ENCODE measurements around the gene CD151. TPM values are rescaled to one million over a fixed set of nuclear protein-coding genes. Genes with fewer than 3 reads are reported as not detected.

CD151 gene
- polyA plus RNA-seq, 1 donor (not counting 4 experiments of a cell fraction or from before 2014, with no cell fraction given) = 434 TPM

DNA sequence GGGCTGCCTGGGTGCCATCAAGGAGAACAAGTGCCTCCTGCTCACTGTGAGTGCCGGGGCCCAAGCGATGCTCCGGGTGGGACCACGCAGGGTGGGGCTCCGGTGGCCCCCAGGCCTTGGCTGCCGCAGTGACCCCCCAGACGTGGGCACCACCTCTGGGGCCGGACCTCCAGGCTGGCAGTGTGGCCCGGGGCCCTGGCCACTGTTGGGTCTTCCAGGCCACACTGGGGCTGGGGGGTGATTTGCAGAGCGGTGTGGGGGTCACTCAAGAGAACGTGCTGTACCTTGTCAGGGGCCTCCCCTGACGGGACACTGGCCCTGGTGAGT lies 29.9 kb downstream of the CD151 start:
- TF ChIP-seq, protein P1, sequence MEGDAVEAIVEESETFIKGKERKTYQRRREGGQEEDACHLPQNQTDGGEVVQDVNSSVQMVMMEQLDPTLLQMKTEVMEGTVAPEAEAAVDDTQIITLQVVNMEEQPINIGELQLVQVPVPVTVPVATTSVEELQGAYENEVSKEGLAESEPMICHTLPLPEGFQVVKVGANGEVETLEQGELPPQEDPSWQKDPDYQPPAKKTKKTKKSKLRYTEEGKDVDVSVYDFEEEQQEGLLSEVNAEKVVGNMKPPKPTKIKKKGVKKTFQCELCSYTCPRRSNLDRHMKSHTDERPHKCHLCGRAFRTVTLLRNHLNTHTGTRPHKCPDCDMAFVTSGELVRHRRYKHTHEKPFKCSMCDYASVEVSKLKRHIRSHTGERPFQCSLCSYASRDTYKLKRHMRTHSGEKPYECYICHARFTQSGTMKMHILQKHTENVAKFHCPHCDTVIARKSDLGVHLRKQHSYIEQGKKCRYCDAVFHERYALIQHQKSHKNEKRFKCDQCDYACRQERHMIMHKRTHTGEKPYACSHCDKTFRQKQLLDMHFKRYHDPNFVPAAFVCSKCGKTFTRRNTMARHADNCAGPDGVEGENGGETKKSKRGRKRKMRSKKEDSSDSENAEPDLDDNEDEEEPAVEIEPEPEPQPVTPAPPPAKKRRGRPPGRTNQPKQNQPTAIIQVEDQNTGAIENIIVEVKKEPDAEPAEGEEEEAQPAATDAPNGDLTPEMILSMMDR (optimal IDR thresholded peaks at IDR 0.05 in 1 of 3, IDR thresholded peaks at IDR 0.05 in 1 of 3, conservative IDR thresholded peaks at IDR 0.05 in 1 of 3; ENCODE audit: extremely low read depth in 1 of 3, insufficient read depth in 2 of 3, low read length in 3 of 3) = no peak
- TF ChIP-seq EZH2 (IDR thresholded peaks at IDR 0.05; ENCODE audit: low read length) = no peak
- H3K9me1 ChIP-seq (ENCODE audit: control insufficient read depth, extremely low read depth, insufficient read depth, low read length) = no peaks in the 10 kb centered on the region
- DNase-seq (ENCODE audit: low read depth, low spot score) = no peak
- no peak overlapping the region for H3K9ac ChIP-seq (ENCODE audit: control insufficient read depth, extremely low read depth, insufficient read depth, low read length)
- no peak overlapping the region for H3K27ac ChIP-seq (ENCODE audit: control insufficient read depth, insufficient read depth, low read length)
- H3K4me3 ChIP-seq (ENCODE audit: control insufficient read depth in 2 of 3, extremely low read depth in 1 of 3, insufficient read depth in 2 of 3, low read depth in 1 of 3, low read length in 3 of 3) = no peak overlapping the region
- H3K4me1 ChIP-seq (ENCODE audit: control insufficient read depth, extremely low read depth, insufficient read depth, low read length) = peaks cover 4% of the 10 kb centered on the region
- no peak overlapping the region for H3K4me2 ChIP-seq (ENCODE audit: control insufficient read depth, extremely low read depth, insufficient read depth, low read depth, low read length)
- H3K36me3 ChIP-seq (ENCODE audit: control insufficient read depth in 2 of 2, extremely low read depth in 1 of 2, insufficient read depth in 2 of 2, low read length in 2 of 2) = peaks cover 0 to 15% of the 10 kb centered on the region in 2 experiments
- H2AFZ ChIP-seq (ENCODE audit: control insufficient read depth, low read length) = no peak overlapping the region
- peaks cover 9% of the 10 kb centered on the region for H4K20me1 ChIP-seq (ENCODE audit: control insufficient read depth, extremely low read depth, insufficient read depth, low read length)
- no peaks in the 10 kb centered on the region for H3K27me3 ChIP-seq (ENCODE audit: control insufficient read depth, extremely low read depth, insufficient read depth, low read length)
- dilution Hi-C loops (cut with MboI; ENCODE audit: extremely low pct_ligation_motif_present, low sequenced_read_pairs) = no loop called here
- no peaks in the 10 kb centered on the region for H3K9me3 ChIP-seq (ENCODE audit: control insufficient read depth, low read depth, low read length)
- H3K79me2 ChIP-seq (ENCODE audit: control insufficient read depth, insufficient read depth, low read length) = no peaks in the 10 kb centered on the region
- FAIRE-seq = no peak

DNA sequence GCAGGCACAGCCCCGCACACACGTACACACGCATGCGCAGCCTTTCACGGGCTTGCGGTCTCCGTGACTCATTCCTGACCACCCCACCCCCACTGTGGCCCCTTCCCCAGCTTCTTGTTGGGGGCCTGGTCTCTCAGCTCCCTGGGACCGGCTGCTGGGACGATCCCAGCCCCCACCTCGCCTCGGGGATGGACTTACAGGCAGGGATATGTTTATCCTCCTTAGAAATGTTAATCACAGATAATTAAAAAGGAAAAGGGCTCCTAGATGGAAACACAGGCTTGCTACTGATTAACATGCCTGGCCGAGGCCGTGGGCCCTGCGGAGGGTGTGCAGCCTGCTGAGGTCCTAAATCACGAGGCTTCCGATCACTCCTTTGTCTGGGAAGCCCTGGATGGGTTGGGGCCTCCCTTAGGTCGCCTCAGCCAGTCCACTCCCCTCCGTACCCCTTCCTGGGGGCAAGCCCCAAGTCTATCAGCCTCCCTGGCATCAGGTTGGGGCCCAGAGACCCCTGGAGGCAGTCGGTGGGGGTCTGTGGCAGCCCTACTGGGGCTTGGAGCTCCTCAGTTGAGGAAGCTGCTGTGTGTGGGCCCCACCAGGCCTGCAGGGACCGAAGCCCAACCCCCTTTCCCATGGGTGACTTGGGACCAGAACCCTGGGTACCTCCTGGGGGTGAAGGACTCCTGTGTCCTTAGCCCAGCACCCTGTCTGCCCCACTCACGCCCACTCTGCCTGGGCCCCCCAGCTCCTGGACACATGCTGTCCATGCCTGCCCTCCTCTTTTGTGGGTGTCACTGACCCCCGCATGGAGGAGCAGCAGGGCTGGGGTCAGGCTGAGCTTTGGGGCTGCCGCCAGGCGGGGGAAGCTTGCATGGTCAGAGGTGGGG lies 30.5 kb downstream of the CD151 start:
- FAIRE-seq (no peak), DNase-seq (ENCODE audit: low read depth, low spot score) (no peak)
- Histone ChIP-seq H3K9me1 (ENCODE audit: control insufficient read depth, extremely low read depth, insufficient read depth, low read length) (no peaks in the 10 kb centered on the region), H3K4me3 (ENCODE audit: control insufficient read depth in 2 of 3, extremely low read depth in 1 of 3, insufficient read depth in 2 of 3, low read depth in 1 of 3, low read length in 3 of 3) (no peak overlapping the region), H3K9ac (ENCODE audit: control insufficient read depth, extremely low read depth, insufficient read depth, low read length) (no peak overlapping the region), H3K27me3 (ENCODE audit: control insufficient read depth, extremely low read depth, insufficient read depth, low read length) (no peaks in the 10 kb centered on the region), H3K9me3 (ENCODE audit: control insufficient read depth, low read depth, low read length) (no peaks in the 10 kb centered on the region), H3K4me2 (ENCODE audit: control insufficient read depth, extremely low read depth, insufficient read depth, low read depth, low read length) (no peak overlapping the region), H4K20me1 (ENCODE audit: control insufficient read depth, extremely low read depth, insufficient read depth, low read length) (peaks cover 9% of the 10 kb centered on the region), H3K79me2 (ENCODE audit: control insufficient read depth, insufficient read depth, low read length) (no peaks in the 10 kb centered on the region), H3K27ac (ENCODE audit: control insufficient read depth, insufficient read depth, low read length) (no peak overlapping the region), H3K36me3 (ENCODE audit: control insufficient read depth in 2 of 2, extremely low read depth in 1 of 2, insufficient read depth in 2 of 2, low read length in 2 of 2) (peaks cover 0 to 15% of the 10 kb centered on the region in 2 experiments), H3K4me1 (ENCODE audit: control insufficient read depth, extremely low read depth, insufficient read depth, low read length) (peaks cover 4% of the 10 kb centered on the region), H2AFZ (ENCODE audit: control insufficient read depth, low read length) (no peak overlapping the region)
- TF ChIP-seq, protein P1 (optimal IDR thresholded peaks at IDR 0.05 in 1 of 3, IDR thresholded peaks at IDR 0.05 in 1 of 3, conservative IDR thresholded peaks at IDR 0.05 in 1 of 3; ENCODE audit: extremely low read depth in 1 of 3, insufficient read depth in 2 of 3, low read length in 3 of 3) = no peak
- TF ChIP-seq EZH2 (IDR thresholded peaks at IDR 0.05; ENCODE audit: low read length) = no peak
- dilution Hi-C loops (cut with MboI; ENCODE audit: extremely low pct_ligation_motif_present, low sequenced_read_pairs) = no loop called here
